A549 (cell line): ENCODE measurements around the gene FOXK1. TPM values are rescaled to one million over a fixed set of nuclear protein-coding genes. Genes with fewer than 3 reads are reported as not detected.
A peak's percentile ranks its signal among the peaks of the same experiment; 100 is the strongest.

Experiments
- ATAC-seq, 2 experiments: fragments of 200-7000 bp in 1 of 2; fragments of >200 bp in 1 of 2; cut with Nextera tagmentation in 1 of 2; cut with Tn5 transposase in 1 of 2; 3 replicates each; pipeline versions ENCODE4 v1.8.0 to v1.9.1; 2018 to 2020; ENCODE audit warnings: mild to moderate bottlenecking in 1 of 2, moderate library complexity in 1 of 2
- CTCF ChIA-PET: fragments of 300-600 bp; sonication (Branson Sonifier 250); formaldehyde crosslinking; extraction: SDS; loops from one replicate; lab custom pipeline; 2021; ENCODE audit warnings: antibody characterized with exemption, inconsistent platforms; lab: Yijun Ruan, JAX
- POLR2A ChIA-PET: fragments of 350-600 bp; formaldehyde crosslinking; extraction: SDS; loops from one replicate; lab custom pipeline; 2021; ENCODE audit warnings: antibody characterized with exemption, inconsistent platforms; lab: Yijun Ruan, JAX
- DNase-seq, 2 experiments: peaks; one replicate each; pipeline versions ENCODE4 v3.0.0 to v3.0.0-alpha.2; 2011 to 2016; ENCODE audit warnings: low read depth in 1 of 2, low spot score in 1 of 2
- FAIRE-seq: peaks from 2 replicates; lab custom pipeline; 2011; peaks lifted over from hg19 to GRCh38; lab: Jason Lieb, UNC
- H3K27ac ChIP-seq, 2 experiments: fragments of >200 bp; sonication (Bioruptor Twin); formaldehyde crosslinking; 3 replicates each; pipeline ENCODE4 v1.5.1; 2016 to 2017
- H3K4me1 ChIP-seq: fragments of >200 bp; sonication (Bioruptor Twin); formaldehyde crosslinking; 3 replicates; pipeline ENCODE4 v1.6.1; 2016
- H3K4me2 ChIP-seq: fragments of >200 bp; sonication (Bioruptor Twin); formaldehyde crosslinking; 3 replicates; pipeline ENCODE4 v1.6.1; 2016
- H3K4me3 ChIP-seq: fragments of >200 bp; sonication (Bioruptor Twin); formaldehyde crosslinking; 3 replicates; pipeline ENCODE4 v1.5.1; 2016
- H3K9me3 ChIP-seq: fragments of >200 bp; sonication (Bioruptor Twin); formaldehyde crosslinking; 3 replicates; pipeline ENCODE4 v1.6.1; 2016
- CEBPB ChIP-seq, 2 experiments: fragments of >200 bp in 1 of 2; sonication (Bioruptor Twin) in 1 of 2; formaldehyde crosslinking in 1 of 2; IDR thresholded peaks; 2 replicates each; pipeline ENCODE4 v1.6.1; 2012 to 2016
- EHF ChIP-seq: fragments of 250-450 bp; sonication (Bioruptor Pico); IDR thresholded peaks from 2 replicates; pipeline ENCODE4 v1.5.0; 2020; ENCODE audit warnings: mild to moderate bottlenecking
- EP300 ChIP-seq, 2 experiments: fragments of >200 bp; sonication (Bioruptor Twin); formaldehyde crosslinking; IDR thresholded peaks; 2 replicates in 1 of 2; 3 replicates in 1 of 2; pipeline ENCODE4 v1.6.1; 2016 to 2017
- HDAC2 ChIP-seq: fragments of 200-600 bp; sonication (generic); IDR thresholded peaks from 2 replicates; pipeline ENCODE4 v1.6.1; 2016
- HES2 ChIP-seq: fragments of >200 bp; sonication (Bioruptor Twin); formaldehyde crosslinking; IDR thresholded peaks from 2 replicates; pipeline ENCODE4 v1.6.1; 2016
- HMGXB4 ChIP-seq: fragments of 250-450 bp; sonication (Bioruptor Pico); IDR thresholded peaks from 2 replicates; pipeline ENCODE4 v1.5.0; 2021; ENCODE audit warnings: mild to moderate bottlenecking, moderate library complexity, borderline replicate concordance
- HOXA7 ChIP-seq: fragments of 250-450 bp; sonication (Bioruptor Pico); IDR thresholded peaks from 2 replicates; pipeline ENCODE4 v1.5.0; 2020; ENCODE audit warnings: mild to moderate bottlenecking, moderate library complexity
- HOXB13 ChIP-seq: fragments of 250-450 bp; sonication (Bioruptor Pico); IDR thresholded peaks from 2 replicates; pipeline ENCODE4 v1.5.0; 2020; ENCODE audit warnings: low read depth, mild to moderate bottlenecking, moderate library complexity
- HOXB5 ChIP-seq: fragments of 250-450 bp; sonication (Bioruptor Pico); IDR thresholded peaks from 2 replicates; pipeline ENCODE4 v1.5.0; 2020; ENCODE audit warnings: mild to moderate bottlenecking, moderate library complexity
- KDM1A ChIP-seq: fragments of 200-600 bp; sonication (generic); IDR thresholded peaks from 2 replicates; pipeline ENCODE4 v1.6.1; 2016; ENCODE audit warnings: low read depth, mild to moderate bottlenecking
- KDM5A ChIP-seq: fragments of 200-600 bp; sonication (generic); IDR thresholded peaks from 2 replicates; pipeline ENCODE4 v1.6.1; 2016; ENCODE audit warnings: antibody characterized with exemption, mild to moderate bottlenecking
- NPAS2 ChIP-seq: fragments of 250-450 bp; sonication (Bioruptor Pico); IDR thresholded peaks from 2 replicates; pipeline ENCODE4 v1.8.0; 2022; ENCODE audit warnings: mild to moderate bottlenecking, moderate library complexity, borderline replicate concordance
- PBX3 ChIP-seq: IDR thresholded peaks from 2 replicates; pipeline ENCODE4 v1.6.1; 2012
- RCOR1 ChIP-seq: fragments of 150-350 bp; IDR thresholded peaks from 2 replicates; pipeline ENCODE4 v1.6.1; 2014; ENCODE audit warnings: antibody characterized with exemption, low read length, low read depth
- REST ChIP-seq: fragments of 200-600 bp; sonication (generic); IDR thresholded peaks from 2 replicates; pipeline ENCODE4 v1.6.1; 2016; ENCODE audit warnings: antibody characterized with exemption, mild to moderate bottlenecking, moderate library complexity
- RNF2 ChIP-seq: fragments of 200-600 bp; sonication (generic); IDR thresholded peaks from 2 replicates; pipeline ENCODE4 v1.6.1; 2016; ENCODE audit warnings: low read depth, mild to moderate bottlenecking, antibody characterized with exemption, moderate library complexity, borderline replicate concordance
- SMC3 ChIP-seq: fragments of >200 bp; sonication (Bioruptor Twin); formaldehyde crosslinking; IDR thresholded peaks from 3 replicates; pipeline ENCODE4 v1.6.1; 2018; ENCODE audit warnings: inconsistent platforms
- TFCP2L1 ChIP-seq: fragments of 250-450 bp; sonication (Bioruptor Pico); IDR thresholded peaks from 2 replicates; pipeline ENCODE4 v1.5.0; 2021; ENCODE audit warnings: mild to moderate bottlenecking
- TP53 ChIP-seq: fragments of 250-450 bp; sonication (Bioruptor Pico); IDR thresholded peaks from 2 replicates; pipeline ENCODE4 v1.5.0; 2021; ENCODE audit warnings: mild to moderate bottlenecking, moderate library complexity
- WGBS: methylation state at CpG from one replicate; pipeline ENCODE4 v1.1.6; 2017; ENCODE audit errors: missing lambda C conversion rate; 5-methylcytosine and 5-hydroxymethylcytosine counted together
- polyA plus RNA-seq, 4 experiments: library from polyadenylated mRNA; depleted of rRNA in 3 of 4; stranded (reverse); fragments of >200 nt; fragmentation: RNase III in 1 of 4; extraction: RNeasy Plus Mini Kit Qiagen cat#74134 plus additional on column Dnase treatment in 1 of 4; gene quantifications; 2 replicates in 3 of 4; 3 replicates in 1 of 4; pipeline ENCODE4 v1.2.3, GENCODE V29; 2011 to 2017
- TF ChIP-seq, protein P1 (sequence below): fragments of >200 bp; sonication (Bioruptor Twin); formaldehyde crosslinking; IDR thresholded peaks from 3 replicates; pipeline ENCODE4 v1.5.1; 2016
- TF ChIP-seq, protein P2 (sequence below): fragments of 150-350 bp; IDR thresholded peaks from 2 replicates; pipeline ENCODE4 v1.6.1; 2014; ENCODE audit warnings: low read depth, mild to moderate bottlenecking, low read length

The FOXK1 gene
- polyA plus RNA-seq, 2 of the 4 experiments (the other 2 are of a cell fraction), result 6.8 to 10.9 TPM

DNA sequence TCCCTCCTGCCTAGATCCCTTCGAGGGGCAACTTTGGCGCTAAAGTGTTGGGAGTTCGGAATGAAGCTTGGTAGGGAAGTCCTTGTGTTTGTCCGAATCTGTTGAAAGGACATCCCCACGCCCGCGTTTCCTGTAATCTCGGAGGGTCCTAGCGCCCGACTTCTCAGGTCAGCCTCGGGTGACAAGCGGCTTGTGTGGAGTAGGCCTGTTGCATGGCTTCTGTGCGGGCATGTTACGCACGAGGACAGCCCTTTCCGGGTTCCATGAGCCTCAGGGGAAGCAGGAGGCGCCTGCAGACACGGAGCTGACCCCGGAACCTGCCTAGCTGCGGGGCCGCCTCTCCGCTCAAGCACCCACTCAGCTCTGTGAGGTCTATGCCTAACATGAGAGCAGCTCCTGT lies 64.9 kb downstream of the FOXK1 start:
- Histone ChIP-seq H3K4me3 (no peak overlapping the region), H3K27ac (peak overlapping the region; percentile 96 to 99), H3K4me1 (peaks cover 66% of the 10 kb centered on the region), H3K4me2 (peak overlapping the region; percentile 89), H3K9me3 (no peaks in the 10 kb centered on the region)
- no peak for FAIRE-seq
- DNase-seq, result no peak
- ATAC-seq, result no peak
- WGBS, result 98% methylated on average over 20 of the region's 22 CpGs
- TF ChIP-seq HOXB13 (peak; percentile 62; the same call in 1 of the 2 replicates), TP53 (no peak)
- ChIA-PET CTCF (interaction anchor here (0.9 to 7.8 kb wide), 8 partner anchors 9 to 137 kb away, joined by 3 to 46 read pairs (median 3); partner anchors contain the start of gene RADIL), POLR2A (interaction anchor here (2.4 to 4.5 kb wide), 2 partner anchors 28 to 105 kb away, joined by 17 to 32 read pairs; partner anchors contain the start of gene AP5Z1)

DNA sequence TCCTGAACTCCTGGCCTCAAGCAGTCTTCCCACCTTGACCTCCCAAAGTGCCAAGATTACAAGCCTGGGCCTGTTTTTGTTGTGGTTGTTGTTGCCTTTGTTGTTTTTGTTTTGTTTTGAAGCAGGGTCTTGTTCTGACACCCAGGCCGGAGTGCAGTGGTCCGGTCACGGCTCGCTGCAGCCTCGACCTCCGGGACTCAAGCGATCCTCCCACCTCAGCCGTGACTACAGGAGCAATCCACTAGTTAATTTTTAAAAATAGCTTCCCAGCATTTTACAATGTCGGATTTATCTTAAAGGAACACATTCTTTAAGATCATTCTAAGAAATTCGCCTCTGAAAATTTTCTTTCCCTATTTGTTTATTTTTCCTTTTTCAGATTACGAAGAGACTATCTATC lies 65.7 kb downstream of the FOXK1 start:
- Histone ChIP-seq H3K4me2 (peak overlapping the region; percentile 35), H3K27ac (peak overlapping the region; percentile 96 to 99), H3K9me3 (no peaks in the 10 kb centered on the region), H3K4me3 (no peak overlapping the region), H3K4me1 (peaks cover 58% of the 10 kb centered on the region)
- POLR2A ChIA-PET, result interaction anchor here (4.5 kb wide), 1 partner anchor 106 kb away, joined by 32 read pairs; no protein-coding TSS in a partner anchor
- CTCF ChIA-PET, result interaction anchor here (0.9 to 7.8 kb wide), 2 partner anchors 8 to 59 kb away, joined by 3 to 46 read pairs; no protein-coding TSS in a partner anchor
- ATAC-seq, result no peak
- 63% methylated on average over 11 of the region's 11 CpGs for WGBS
- no peak for DNase-seq
- no peak for FAIRE-seq
- TF ChIP-seq PBX3, result no peak
- TF ChIP-seq RNF2, result no peak
- no peak for TF ChIP-seq HOXB13
- no peak for TF ChIP-seq NPAS2
- TF ChIP-seq HES2, result no peak
- no peak for TF ChIP-seq KDM5A
- TF ChIP-seq SMC3, result no peak
- TF ChIP-seq EHF (CRISPR knock-in tag), result no peak
- TF ChIP-seq EP300 (IDR thresholded peaks at IDR 0.05), result no peak

DNA sequence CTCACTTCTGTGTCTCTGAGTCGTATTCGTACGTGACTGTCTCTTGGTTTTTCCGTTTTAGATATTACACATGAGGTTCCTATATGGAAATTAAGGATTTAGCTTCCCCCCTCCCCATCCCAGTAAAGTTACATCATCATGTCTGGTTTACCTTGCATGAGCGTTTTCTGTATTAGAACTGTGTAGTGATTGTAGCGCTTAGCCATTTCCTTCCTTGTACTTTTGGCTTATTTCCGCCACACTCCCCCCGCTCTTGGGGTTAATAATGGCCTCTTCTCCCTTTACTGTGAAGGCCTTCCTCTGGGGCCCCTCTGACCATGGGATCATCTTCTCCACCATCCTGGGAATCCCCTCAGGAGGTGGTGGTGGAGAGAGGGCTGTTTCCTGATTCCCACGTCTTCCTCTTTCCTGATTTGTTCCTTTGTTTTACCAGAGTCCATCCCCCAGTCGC lies 66.2 kb downstream of the FOXK1 start:
- DNase-seq (no peak), ATAC-seq (no peak), FAIRE-seq (no peak)
- Histone ChIP-seq H3K4me1 (peaks cover 54% of the 10 kb centered on the region), H3K9me3 (no peaks in the 10 kb centered on the region), H3K4me2 (peak overlapping the region; percentile 35; the same call in 2 of the 3 replicates), H3K4me3 (no peak overlapping the region), H3K27ac (peak overlapping the region; percentile 96 to 99; a peak in 5 of 6 replicates)
- 88% methylated on average over 10 of the region's 10 CpGs for WGBS
- ChIA-PET CTCF (no interaction called here), POLR2A (interaction anchor here (4.5 kb wide), 1 partner anchor 107 kb away, joined by 32 read pairs; no protein-coding TSS in a partner anchor)
- TF ChIP-seq RCOR1, result no peak
- no peak for TF ChIP-seq CEBPB (IDR thresholded peaks at IDR 0.05)
- TF ChIP-seq NPAS2, result no peak
- TF ChIP-seq TFCP2L1, result no peak
- no peak for TF ChIP-seq HES2
- TF ChIP-seq, protein P1, sequence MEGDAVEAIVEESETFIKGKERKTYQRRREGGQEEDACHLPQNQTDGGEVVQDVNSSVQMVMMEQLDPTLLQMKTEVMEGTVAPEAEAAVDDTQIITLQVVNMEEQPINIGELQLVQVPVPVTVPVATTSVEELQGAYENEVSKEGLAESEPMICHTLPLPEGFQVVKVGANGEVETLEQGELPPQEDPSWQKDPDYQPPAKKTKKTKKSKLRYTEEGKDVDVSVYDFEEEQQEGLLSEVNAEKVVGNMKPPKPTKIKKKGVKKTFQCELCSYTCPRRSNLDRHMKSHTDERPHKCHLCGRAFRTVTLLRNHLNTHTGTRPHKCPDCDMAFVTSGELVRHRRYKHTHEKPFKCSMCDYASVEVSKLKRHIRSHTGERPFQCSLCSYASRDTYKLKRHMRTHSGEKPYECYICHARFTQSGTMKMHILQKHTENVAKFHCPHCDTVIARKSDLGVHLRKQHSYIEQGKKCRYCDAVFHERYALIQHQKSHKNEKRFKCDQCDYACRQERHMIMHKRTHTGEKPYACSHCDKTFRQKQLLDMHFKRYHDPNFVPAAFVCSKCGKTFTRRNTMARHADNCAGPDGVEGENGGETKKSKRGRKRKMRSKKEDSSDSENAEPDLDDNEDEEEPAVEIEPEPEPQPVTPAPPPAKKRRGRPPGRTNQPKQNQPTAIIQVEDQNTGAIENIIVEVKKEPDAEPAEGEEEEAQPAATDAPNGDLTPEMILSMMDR, result no peak
- no peak for TF ChIP-seq HDAC2
- TF ChIP-seq, protein P2, sequence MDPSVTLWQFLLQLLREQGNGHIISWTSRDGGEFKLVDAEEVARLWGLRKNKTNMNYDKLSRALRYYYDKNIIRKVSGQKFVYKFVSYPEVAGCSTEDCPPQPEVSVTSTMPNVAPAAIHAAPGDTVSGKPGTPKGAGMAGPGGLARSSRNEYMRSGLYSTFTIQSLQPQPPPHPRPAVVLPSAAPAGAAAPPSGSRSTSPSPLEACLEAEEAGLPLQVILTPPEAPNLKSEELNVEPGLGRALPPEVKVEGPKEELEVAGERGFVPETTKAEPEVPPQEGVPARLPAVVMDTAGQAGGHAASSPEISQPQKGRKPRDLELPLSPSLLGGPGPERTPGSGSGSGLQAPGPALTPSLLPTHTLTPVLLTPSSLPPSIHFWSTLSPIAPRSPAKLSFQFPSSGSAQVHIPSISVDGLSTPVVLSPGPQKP, result no peak
- TF ChIP-seq HOXB5 (CRISPR knock-in tag), result no peak
- no peak for TF ChIP-seq HOXA7
- no peak for TF ChIP-seq REST
- TF ChIP-seq HMGXB4 (CRISPR knock-in tag), result no peak
- no peak for TF ChIP-seq KDM1A
